ENCODE measurements around the gene UHRF1.
A peak's percentile ranks its signal among the peaks of the same experiment; 100 is the strongest.
"Not testable (repeated sequence)": the region's sequence is repeated elsewhere in the genome, so short reads cannot be mapped to it uniquely, and the experiment has no call there.

Gene UHRF1

DNA sequence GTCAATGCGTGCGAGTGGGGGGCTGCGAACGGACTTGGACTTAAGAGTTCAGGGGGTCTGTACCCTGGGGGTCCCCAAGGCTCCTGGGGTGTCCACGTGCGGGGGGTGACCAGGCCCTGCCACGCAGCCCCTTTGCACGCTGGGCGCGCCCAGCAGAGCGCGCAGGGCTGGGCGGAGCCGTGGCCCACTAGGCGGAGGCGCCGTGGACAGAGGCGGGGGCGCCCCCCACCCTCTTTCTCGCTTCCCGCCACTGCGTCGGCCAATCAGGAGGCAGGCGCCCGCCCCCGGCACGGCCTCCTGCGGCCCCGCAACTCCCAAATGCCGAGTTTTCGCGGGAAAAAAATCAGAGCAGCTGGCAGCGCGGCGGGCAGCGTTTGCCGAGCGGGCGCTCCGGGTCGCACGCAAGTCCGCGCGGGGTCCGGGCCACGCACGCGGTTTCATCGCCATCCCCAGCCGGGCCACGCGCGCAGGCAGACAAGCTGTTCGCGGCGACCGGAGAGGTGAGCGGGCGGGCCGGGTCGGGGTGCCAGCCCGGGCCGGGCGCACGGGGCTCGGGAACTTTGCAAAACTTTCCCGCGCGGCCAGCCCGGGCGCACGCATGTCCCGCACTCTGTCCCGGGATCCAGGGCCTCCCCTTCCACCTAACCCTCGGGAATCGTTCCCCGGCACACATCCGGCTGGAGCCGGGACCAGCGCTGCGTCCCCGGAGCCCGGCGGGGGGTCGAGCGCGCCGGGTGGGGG is at the start of gene UHRF1:
Gene UHRF1 (plus strand): TSS at position 346 of the 741 bp plus-strand sequence. CDS start 1,385 bp downstream, outside the sequence.
- H3K27me3 Mint-ChIP-seq, result no peaks in the 10 kb centered on the region
- H3K4me3 Mint-ChIP-seq, result peak within 1 kb of the TSS; percentile 87
- H3K36me3 Mint-ChIP-seq, result no peaks in the 10 kb centered on the region
- no peak for ATAC-seq (ENCODE audit: low read depth)
- H3K27ac Mint-ChIP-seq, result peak within 1 kb of the TSS; percentile 41
- H3K9me3 Mint-ChIP-seq, result no peaks in the 10 kb centered on the region
- peaks cover 20% of the 10 kb centered on the region for H3K4me1 Mint-ChIP-seq
- DNase-seq (ENCODE audit: low spot score in 2 of 2), result peak in 1 of 2 donors; percentile 21

DNA sequence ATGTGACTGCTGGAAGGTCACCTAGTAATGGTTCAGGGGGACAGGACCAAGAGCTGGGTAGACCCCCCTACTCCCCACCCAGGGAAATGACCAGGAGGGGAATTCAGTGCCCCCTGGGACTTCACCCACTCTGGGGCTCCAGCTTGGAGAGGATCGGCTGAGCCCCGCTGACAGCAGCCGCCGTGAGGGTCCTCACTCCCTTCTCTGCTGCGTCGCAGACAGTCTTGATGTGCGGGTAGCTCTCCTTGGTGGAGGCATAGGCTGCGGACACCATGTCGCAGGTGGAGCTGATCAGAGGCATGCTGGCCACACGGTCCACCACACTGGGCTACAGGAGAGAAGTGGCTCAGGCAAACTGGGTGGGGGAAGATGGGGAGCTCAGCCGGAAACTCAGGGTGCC is 49.6 kb upstream of the UHRF1 start:
- Mint-ChIP-seq H3K4me3 (no peak overlapping the region), H3K9me3 (no peaks in the 10 kb centered on the region), H3K27ac (no peak overlapping the region), H3K27me3 (no peaks in the 10 kb centered on the region), H3K36me3 (peaks cover 4% of the 10 kb centered on the region), H3K4me1 (peaks cover 7% of the 10 kb centered on the region)
- ATAC-seq (ENCODE audit: low read depth) (no peak), DNase-seq (ENCODE audit: low spot score in 2 of 2) (no peak)

DNA sequence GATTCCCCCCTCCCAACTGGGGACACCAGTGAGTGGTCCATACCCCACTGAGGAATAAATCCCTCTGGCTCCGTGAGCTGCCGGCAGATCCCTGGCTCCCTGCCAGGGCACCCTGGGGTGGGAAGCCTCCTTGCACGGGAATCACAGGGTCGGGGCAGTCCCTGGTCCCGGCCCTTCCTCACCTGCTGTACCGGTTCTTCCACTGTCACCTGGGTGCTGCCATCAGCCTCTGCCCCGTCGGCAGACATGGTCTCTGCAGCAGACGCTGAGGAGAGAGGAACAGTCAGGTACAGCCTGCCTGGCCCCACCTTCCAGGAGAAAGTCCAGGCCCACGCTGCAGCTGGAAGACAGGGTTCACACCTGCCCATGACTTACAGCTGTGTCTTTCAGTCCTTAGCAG is 48.2 kb upstream of the UHRF1 start:
- Mint-ChIP-seq H3K36me3 (peaks cover 2% of the 10 kb centered on the region), H3K4me3 (no peak overlapping the region), H3K27ac (no peak overlapping the region), H3K9me3 (no peaks in the 10 kb centered on the region), H3K27me3 (no peaks in the 10 kb centered on the region), H3K4me1 (peaks cover 9% of the 10 kb centered on the region)
- DNase-seq (ENCODE audit: low spot score in 2 of 2), result no peak
- no peak for ATAC-seq (ENCODE audit: low read depth)

DNA sequence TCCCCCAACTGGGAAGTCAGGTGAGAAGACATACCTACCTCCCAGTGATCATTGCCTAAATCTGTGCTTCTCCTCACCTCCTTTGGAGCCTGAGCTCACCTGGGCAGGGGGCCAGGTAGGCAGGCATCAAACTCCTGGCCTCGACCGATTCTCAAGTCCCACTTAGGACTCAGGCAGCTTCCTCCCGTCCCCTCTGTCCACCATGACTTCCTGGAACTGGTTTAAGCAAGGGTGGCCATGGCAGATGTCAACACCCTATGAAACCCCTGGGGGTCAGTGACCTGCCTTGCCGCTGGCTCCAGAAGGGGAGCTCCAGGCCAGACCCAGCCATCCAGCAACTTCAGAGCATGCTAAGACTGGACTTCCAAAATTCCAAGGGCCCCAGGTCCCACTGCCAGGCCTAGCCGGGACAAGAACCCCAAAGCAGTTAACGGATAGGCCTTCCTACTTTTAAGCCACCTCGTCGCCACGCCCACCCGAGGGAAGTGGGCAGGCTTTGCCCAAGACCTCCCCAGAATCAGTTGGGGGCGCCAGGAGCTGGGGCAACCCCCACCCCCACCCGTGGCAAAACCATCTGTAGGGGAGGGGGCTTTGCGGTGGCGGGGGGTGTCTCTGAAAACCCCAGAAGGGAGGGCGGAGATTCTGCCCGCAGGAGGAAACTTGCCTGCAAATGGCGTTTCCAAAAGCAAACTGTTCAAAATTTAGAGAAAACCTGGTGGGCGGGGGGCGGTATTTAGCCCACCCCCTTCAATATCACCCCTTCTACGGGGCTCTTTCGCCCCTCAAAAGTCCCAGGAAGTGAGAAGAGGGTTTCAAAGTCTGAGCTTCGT is 42.5 kb upstream of the UHRF1 start:
- Mint-ChIP-seq H3K27ac (peak overlapping the region; percentile 86), H3K4me1 (peaks cover 15% of the 10 kb centered on the region), H3K9me3 (no peaks in the 10 kb centered on the region), H3K4me3 (peak overlapping the region; percentile 82), H3K36me3 (no peaks in the 10 kb centered on the region), H3K27me3 (no peaks in the 10 kb centered on the region)
- ATAC-seq (ENCODE audit: low read depth) (peak; percentile 8), DNase-seq (ENCODE audit: low spot score in 2 of 2) (peak; percentile 23 to 50)

DNA sequence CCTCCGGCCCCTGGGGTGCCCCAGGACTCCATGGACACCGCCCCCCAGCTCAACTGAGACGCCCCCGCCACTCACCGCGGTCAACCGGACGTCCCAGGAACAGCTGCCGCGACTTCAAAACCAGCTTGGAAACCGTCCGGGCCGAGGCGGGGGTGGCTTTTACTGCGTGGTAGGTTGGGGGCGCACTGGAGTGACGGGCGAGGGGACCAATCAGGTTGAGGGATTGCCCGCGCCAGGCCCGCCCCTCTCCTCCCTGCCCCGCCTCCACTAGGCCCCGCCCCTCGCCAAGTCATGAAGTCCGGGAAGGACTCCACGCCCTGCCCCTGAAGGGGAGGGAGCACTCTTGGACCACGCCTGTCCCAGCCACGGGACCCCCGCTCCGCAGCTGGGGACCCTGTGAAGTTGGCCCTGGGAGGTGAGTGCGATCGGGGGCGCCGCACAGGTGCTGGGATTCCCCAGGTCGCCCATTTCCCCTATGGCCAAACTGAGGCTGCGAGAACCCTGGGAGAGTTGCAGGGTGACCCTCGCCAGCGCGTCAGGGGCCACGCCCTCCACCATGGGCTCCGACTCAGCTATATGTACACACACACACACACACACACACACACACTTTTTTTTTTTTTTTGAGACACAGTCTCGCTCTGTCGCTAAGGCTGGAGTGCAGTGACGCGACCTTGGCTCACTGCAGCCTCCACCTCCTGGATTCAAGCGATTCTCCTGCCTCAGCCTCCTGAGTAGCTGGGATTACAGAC is 41.6 kb upstream of the UHRF1 start, which contains the start of gene PLIN3:
Gene PLIN3 (minus strand): TSS at position 134 of the 752 bp plus-strand sequence. CDS start 6,273 bp downstream, outside the sequence.
- Mint-ChIP-seq H3K4me3 (peak within 1 kb of the TSS; percentile 82), H3K36me3 (no peaks in the 10 kb centered on the region), H3K4me1 (peaks cover 18% of the 10 kb centered on the region), H3K9me3 (no peaks in the 10 kb centered on the region), H3K27ac (peak within 1 kb of the TSS; percentile 86), H3K27me3 (no peaks in the 10 kb centered on the region)
- ATAC-seq (ENCODE audit: low read depth) (peak; percentile 86), DNase-seq (ENCODE audit: low spot score in 2 of 2) (peak; percentile 89 to 94)

DNA sequence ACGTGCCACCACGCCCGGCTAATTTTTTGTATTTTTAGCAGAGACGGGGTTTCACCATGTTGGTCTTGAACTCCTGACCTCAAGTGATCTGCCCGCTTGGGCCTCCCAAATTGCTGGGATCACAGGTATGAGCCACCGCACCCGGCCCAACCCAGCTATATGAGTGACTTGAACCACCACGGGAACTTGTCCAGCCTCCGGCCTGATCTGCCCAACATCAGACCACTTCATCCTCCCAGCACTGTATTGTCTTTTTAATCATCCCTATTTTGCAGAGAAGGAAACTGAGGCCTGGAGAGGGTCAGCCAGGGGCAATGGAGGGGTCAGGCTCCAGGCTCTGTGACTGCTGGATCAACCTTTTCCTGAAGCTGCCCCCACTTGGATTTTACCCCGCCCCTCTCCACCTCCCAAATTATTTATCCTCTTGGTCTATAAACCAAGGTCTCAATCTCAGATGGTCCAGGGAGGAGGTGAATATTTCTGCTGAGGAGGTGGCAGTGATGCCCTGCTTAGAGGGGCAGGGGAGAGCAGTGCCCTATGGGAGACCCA is 40.9 kb upstream of the UHRF1 start:
- peak overlapping the region; percentile 82 for H3K4me3 Mint-ChIP-seq
- no peaks in the 10 kb centered on the region for H3K9me3 Mint-ChIP-seq
- H3K27me3 Mint-ChIP-seq, result no peaks in the 10 kb centered on the region
- peaks cover 20% of the 10 kb centered on the region for H3K4me1 Mint-ChIP-seq
- ATAC-seq (ENCODE audit: low read depth) (no peak), DNase-seq (ENCODE audit: low spot score in 2 of 2) (no peak)
- no peaks in the 10 kb centered on the region for H3K36me3 Mint-ChIP-seq
- peak overlapping the region; percentile 86 for H3K27ac Mint-ChIP-seq

DNA sequence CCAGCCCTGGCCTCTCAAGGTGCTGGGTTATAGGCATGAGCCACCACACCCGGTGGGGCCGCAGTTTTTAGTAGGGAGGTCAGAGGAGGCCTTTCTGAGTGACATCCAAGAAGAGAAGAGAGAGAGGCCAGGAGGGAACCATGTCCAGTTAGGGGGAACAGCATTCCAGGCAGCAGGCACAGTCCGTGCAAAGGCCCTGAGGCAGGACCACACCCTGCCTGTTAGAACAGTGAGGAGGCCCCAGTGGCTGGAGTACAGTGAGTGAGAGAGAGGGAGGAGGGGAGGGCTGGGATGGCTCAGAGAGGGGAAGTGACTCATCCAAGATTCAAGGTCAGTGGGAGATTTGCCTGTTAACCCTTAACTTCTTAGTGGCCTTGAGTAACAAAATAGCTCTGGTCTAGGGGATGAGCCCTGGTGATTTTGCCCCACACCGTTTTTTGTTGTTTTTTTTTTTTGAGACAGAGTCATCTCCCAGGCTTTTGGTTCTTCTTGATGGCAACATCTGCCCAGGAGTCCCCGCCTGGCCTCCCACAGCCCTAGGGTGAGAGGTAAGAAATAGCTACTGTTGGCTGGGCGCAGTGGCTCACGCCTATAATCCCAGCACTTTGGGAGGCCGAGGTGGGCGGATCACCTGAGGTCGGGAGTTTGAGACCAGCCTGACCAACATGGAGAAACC is 39.1 kb upstream of the UHRF1 start:
- ATAC-seq (ENCODE audit: low read depth) (no peak), DNase-seq (ENCODE audit: low spot score in 2 of 2) (no peak)
- no peaks in the 10 kb centered on the region for H3K36me3 Mint-ChIP-seq
- H3K27me3 Mint-ChIP-seq, result peaks cover 4% of the 10 kb centered on the region
- peak overlapping the region; percentile 56 for H3K27ac Mint-ChIP-seq
- no peak overlapping the region for H3K4me3 Mint-ChIP-seq
- no peaks in the 10 kb centered on the region for H3K9me3 Mint-ChIP-seq
- peaks cover 11% of the 10 kb centered on the region for H3K4me1 Mint-ChIP-seq

DNA sequence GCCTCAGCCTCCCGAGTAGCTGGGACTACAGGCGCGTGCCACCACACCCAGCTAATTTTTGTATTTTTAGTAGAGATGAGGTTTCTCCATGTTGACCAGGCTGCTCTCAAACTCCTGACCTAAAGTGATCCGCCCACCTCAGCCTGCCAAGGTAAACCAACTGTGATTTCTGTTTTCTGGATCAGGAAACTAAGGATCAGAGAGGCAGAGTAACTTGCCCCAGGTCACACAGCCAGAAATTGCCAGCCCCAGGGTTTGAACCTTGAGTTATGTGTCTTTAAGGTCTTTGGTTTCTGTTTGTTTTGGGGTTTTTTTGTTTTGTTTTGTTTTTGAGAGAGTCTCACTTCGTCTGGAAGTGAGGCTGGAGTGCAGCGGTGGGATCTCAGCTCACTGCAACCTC is 37.6 kb upstream of the UHRF1 start:
- H3K4me3 Mint-ChIP-seq, result no peak overlapping the region
- ATAC-seq (ENCODE audit: low read depth) (no peak), DNase-seq (ENCODE audit: low spot score in 2 of 2) (no peak)
- H3K36me3 Mint-ChIP-seq, result no peaks in the 10 kb centered on the region
- H3K27ac Mint-ChIP-seq, result no peak overlapping the region
- peaks cover 7% of the 10 kb centered on the region for H3K27me3 Mint-ChIP-seq
- no peaks in the 10 kb centered on the region for H3K9me3 Mint-ChIP-seq
- peaks cover 10% of the 10 kb centered on the region for H3K4me1 Mint-ChIP-seq

DNA sequence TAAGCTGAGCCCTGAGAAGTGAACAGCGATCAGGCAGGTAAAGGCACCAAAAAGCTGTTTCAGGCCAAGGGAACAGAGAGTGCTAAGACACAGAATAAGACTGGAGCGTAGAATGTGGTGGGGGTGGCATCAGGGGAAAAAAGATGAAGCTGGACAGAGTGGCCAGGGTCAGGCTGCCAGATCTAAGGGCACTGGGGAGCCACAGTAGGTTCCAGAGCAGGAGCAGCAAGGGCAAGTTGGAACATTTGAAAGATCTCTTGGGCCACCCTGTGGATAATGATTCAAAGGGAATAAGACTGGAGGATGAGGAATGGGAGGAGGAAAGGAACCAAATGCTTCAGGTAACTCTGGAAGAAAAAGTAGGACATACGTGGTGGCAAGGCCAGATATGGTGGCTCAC is 35.4 kb upstream of the UHRF1 start:
- no peaks in the 10 kb centered on the region for H3K9me3 Mint-ChIP-seq
- ATAC-seq (ENCODE audit: low read depth) (no peak), DNase-seq (ENCODE audit: low spot score in 2 of 2) (no peak)
- H3K27me3 Mint-ChIP-seq, result peaks cover 7% of the 10 kb centered on the region
- H3K27ac Mint-ChIP-seq, result no peak overlapping the region
- H3K4me3 Mint-ChIP-seq, result no peak overlapping the region
- no peaks in the 10 kb centered on the region for H3K36me3 Mint-ChIP-seq
- H3K4me1 Mint-ChIP-seq, result peaks cover 10% of the 10 kb centered on the region

DNA sequence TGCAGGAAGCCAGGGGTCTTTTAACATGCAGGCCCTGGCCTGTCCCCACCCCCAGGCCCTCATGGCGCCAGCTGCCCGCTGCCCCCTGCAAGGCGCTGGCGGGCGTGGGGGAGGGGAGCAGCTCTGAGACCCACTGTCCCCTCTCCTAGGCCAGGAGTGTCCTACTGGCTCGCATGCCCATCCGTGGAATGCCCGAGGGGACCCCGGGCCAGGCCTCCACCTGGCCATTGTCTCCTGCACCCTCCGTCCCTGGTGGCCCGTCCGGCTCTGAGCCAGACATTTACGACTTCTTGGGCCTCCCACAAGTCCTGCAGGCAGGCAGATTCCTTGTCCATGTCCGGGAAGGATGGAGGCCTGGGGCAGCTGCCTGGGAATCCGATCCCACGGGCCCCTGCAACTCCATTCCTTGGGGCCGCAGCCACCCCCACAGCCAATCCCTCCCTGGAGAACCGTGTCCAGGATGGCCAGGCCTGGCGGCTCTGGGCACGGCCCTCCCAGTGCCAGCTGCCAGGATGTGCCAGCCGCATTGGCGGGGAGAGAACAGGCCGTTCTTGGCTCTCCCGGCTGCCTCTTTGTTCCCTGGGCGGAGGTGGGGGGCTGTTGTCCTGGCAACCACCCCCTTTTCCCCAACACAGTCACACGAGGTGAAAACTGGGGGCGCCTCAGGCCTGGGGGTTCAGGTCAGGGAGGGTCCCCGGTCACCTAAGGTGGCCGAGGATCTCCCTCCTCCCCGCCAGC is 31.4 kb upstream of the UHRF1 start:
- Mint-ChIP-seq H3K27ac (no peak overlapping the region), H3K36me3 (no peaks in the 10 kb centered on the region), H3K27me3 (peaks cover 7% of the 10 kb centered on the region), H3K9me3 (no peaks in the 10 kb centered on the region), H3K4me3 (no peak overlapping the region), H3K4me1 (peaks cover 4% of the 10 kb centered on the region)
- ATAC-seq (ENCODE audit: low read depth), result no peak
- DNase-seq (ENCODE audit: low spot score in 2 of 2), result no peak

DNA sequence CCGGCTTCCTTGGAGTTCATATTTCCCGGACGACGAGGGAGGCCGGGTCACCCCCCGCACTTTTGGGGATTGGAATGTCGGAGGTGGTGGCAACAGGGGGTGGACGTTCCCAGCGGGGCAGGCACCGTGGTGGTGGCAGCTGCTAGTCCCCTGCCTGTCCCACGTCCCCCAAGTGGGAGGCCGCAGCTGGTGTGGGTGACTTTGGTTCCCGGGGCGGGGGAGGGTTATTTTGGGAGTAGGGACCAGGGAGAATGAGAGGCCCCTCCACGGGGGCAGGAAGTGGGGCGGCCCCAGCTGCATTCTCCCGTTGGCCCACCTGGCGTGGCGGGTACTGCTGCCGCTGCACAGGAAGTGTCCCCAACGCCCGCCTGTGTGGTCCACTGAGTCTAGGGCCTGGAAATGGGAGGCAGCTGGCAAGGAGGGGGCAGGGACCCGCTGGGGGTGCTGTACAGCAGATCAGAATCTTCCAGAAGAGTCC is 30.8 kb upstream of the UHRF1 start:
- Mint-ChIP-seq H3K36me3 (no peaks in the 10 kb centered on the region), H3K4me3 (no peak overlapping the region), H3K4me1 (peaks cover 6% of the 10 kb centered on the region), H3K27ac (no peak overlapping the region), H3K27me3 (peaks cover 7% of the 10 kb centered on the region), H3K9me3 (no peaks in the 10 kb centered on the region)
- no peak for DNase-seq (ENCODE audit: low spot score in 2 of 2)
- ATAC-seq (ENCODE audit: low read depth), result no peak

DNA sequence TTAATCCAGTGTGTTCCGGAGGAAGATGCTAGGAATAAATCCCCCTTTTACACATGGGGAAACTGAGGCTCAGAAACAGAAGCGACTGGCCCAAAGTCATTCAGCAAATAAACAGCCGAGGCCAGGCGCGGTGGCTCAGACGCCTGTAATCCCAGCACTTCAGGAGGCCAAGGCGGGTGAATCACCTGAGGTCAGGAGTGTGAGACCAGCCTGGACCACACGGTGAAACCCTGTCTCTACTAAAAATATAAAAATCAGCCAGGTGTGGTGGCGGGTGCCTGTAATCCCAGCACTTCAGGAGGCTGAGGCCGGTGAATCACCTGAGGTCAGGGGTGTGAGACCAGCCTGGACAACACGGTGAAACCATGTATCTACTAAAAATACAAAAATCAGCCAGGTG is 30.3 kb upstream of the UHRF1 start:
- ATAC-seq (ENCODE audit: low read depth) (no peak), DNase-seq (ENCODE audit: low spot score in 2 of 2) (no peak)
- Mint-ChIP-seq H3K27me3 (peaks cover 2% of the 10 kb centered on the region), H3K4me1 (peaks cover 7% of the 10 kb centered on the region), H3K36me3 (no peaks in the 10 kb centered on the region), H3K4me3 (no peak overlapping the region), H3K9me3 (no peaks in the 10 kb centered on the region), H3K27ac (no peak overlapping the region)

DNA sequence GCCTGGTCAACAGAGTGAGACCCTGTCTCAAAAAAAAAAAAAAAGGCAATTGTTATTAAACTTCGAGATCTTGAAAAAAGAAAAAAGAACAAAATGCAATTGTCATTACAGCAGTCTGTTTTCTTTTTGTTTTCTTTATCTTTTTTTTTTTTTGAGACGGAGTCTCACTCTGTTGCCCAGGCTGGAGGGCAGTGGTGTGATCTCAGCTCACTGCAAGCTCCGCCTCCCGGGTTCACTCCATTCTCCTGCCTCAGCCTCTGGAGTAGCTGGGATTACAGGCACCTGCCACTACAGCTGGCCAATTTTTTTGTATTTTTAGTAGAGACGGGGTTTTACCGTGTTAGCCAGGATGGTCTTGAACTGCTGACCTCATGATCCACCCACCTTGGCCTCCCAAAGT is 26.4 kb upstream of the UHRF1 start:
- H3K36me3 Mint-ChIP-seq; ATAC-seq (ENCODE audit: low read depth); H3K27ac Mint-ChIP-seq; H3K27me3 Mint-ChIP-seq; DNase-seq (ENCODE audit: low spot score in 2 of 2); H3K4me3 Mint-ChIP-seq; H3K4me1 Mint-ChIP-seq; H3K9me3 Mint-ChIP-seq: not testable (repeated sequence)
